IPS-NIHi11 (cell line): Measurements from ENCODE around the gene B4GAT1.
"Not testable (repeated sequence)": the region's sequence is repeated elsewhere in the genome, so short reads cannot be mapped to it uniquely, and the experiment has no call there.

Experiments
- DNase-seq: peaks from one replicate; pipeline ENCODE4 v3.0.0; 2012; ENCODE audit warnings: mixed read lengths, low spot score

B4GAT1 gene

DNA sequence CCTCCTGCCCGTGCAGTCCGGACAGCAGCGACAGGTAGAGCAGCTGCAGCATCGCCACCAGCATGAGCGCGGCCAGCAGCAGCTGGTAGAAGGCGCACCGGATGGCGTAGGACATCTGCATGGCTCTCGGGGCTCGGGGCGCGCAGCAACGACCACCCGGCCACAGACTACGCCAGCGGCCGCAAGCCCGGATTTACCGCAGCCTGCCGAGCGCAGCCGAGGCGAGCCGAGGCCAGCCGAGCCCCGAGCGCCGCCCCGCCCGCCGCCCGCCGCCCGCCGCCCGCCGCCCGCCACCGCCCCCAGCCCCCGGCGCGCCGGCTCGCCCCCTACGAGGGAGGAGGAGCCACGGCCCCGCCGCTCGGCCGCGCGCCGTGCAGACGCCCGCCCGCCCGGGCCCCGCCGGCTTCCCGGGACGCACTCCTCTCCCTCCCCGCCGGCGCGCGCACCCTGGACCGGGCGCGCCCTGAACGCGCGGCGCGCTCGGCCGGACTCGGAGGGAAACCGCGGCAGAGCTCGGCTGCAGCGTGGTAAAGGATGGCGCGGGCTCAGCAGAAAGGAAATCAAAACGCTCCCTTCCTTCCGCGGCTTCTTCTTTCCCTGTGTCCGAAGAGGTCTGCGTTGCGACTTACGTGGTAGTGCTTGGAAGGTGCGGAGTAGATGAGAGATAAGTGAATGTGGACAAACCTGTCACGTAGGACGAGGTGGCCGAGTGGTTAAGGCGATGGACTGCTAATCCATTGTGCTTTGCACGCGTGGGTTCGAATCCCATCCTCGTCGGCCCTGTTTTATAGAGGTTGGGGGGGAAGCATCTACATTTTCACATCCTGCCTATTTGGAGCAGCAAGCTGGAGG, at the start of gene B4GAT1:
TSS of gene B4GAT1 (minus strand) at position 205 of the 852 bp plus-strand sequence. CDS start at position 121, 84 bp downstream.
- peak; percentile 86 for DNase-seq

DNA sequence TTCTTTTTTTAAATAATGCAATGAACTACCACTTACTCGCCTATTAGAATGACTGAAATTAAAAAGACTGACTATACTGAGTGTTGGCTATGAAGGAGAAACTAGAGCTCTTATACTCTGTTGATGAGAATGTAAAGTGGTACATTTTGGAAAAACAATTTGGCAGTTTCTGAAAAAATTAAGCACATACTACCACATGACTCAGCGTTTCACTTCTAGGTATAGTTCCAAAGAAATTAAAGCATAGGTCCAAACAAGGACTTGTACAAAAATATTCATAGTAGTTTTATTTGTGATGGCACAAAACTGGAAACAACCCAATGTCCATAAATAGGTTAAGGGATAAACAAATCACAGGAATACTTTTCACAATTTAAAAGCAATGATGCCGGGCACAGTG, 46.5 kb upstream of the B4GAT1 start:
- DNase-seq: no peak

DNA sequence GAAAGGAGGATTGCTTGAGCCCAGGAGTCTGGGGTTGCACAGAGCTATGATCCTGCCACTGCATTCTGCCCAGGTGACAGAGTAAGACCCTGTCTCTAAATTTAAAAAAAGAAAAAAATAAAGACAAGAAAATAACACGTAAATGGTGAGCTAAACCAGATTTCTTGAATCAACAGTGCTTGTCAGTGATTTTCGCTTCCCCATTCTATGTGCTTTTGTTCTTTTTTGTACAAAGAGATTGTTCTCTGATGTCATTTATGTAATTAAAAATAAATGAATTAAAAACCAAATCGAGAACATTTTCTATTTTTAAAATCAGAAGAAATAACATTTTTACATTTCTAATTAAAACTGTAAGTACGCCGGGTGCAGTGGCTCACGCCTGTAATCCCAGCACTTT, 43.9 kb upstream of the B4GAT1 start:
- no peak for DNase-seq

- DNase-seq: peak; percentile 66
Measured at GRCh38 chr11:66388780-66389386, 41.5 kb upstream of the B4GAT1 start.

DNA sequence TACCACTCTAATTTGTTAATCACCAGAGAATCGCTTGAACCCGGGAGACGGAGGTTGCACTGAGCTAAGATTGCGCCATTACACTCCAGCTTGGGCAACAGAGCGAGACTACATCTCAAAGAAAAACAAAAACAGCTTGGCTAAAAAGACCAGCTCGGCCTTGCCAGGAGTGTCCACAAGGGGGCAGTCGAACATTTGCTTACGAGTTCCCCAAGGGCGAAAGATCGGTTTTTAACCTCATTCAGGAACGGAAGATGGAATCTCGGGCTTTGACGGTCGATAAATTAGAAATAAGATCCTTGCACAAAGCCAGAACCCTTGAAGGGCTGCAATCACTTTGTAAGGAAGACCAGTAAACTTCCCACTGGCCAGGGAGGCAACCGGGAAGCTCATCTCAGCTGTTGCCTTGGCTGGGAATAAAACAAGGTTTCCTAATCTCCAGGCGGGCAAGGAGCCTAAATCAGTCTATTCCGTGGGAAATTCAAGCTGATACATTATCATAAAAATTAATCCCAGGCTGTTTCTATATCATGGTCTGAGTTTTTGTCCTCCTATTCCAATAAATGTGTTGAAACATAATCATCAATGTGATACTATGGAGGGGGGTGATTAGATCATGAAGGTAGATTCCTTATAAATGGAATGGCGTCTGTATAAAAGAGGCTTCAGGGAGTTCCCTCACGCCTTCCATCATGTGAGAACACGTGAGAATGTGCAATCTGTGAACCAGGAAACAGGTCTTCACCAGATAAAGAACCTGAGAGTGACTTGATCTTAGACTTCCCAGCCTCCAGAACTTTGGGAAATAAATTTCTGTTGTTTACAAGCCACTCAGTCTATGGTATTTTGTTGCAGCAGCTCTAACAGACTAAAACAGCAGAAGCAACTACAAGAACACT, 39.0 kb upstream of the B4GAT1 start:
- peak; percentile 57 for DNase-seq

DNA sequence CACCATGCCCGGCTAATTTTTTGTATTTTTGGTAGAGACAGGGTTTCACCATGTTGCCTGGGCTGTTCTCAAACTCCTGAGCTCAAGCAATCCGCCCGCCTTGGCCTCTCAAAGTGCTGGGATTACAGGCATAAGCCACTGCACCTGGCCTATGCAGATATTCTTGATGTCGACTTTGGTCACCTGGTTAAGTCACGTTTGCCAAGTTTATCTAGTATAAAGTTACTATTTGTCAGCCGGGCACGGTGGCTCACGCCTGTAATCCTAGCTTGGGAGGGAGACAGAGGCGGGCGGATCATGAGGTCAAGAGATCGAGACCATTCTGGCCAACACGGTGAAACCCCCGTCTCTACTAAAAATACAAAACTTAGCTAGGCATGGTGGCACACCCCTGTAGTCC, 36.9 kb upstream of the B4GAT1 start:
- DNase-seq: not testable (repeated sequence)

GRCh38 chr11:66380264-66380663, 32.8 kb upstream of the B4GAT1 start:
- not testable (repeated sequence) for DNase-seq

DNA sequence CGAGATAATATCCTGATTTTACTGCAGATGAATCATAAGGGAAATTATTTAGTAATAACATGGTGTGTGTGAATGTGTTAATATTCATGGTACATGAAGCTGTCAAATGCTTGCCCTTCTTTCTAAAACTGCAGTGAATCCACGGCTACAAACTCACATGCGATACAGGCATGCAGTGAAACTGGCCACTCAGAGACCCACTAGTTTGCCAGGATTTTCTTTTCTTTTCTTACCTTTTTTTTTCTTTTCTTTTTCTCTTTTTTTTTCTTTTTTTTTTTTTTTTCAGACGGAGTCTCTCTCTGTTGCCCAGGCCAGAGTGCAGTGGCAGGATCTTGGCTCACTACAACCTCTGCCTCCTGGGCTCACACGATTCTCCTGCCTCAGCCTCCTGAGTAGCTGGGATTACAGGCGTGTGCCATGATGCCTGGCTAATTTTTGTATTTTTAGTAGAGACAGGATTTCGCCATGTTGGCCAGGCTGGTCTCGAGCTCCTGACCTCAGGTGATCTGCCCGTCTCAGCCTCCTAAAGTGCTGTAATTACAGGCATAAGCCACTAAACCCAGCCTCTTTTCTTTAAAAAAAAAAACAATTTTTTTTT, 26.4 kb upstream of the B4GAT1 start:
- DNase-seq: not testable (repeated sequence)

DNA sequence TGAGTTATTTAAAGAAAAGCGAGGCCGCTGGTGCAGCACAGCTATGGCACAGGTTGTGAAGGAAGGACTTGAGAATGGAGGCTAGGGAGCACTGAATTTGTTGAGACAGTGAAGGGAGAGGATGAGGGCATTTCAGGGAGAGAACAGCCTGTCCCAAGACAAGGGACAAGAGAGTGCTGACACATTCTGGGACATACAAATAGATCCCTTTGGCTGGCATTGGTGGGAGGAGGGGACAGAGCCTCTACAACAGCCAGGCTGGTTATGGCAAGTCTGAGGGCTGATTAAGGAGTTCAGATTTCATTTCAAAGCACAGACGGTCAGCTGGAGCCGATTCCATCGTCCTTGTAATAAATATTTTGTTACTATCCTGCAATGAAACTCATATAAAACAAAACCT, 25.8 kb upstream of the B4GAT1 start:
- no peak for DNase-seq

DNA sequence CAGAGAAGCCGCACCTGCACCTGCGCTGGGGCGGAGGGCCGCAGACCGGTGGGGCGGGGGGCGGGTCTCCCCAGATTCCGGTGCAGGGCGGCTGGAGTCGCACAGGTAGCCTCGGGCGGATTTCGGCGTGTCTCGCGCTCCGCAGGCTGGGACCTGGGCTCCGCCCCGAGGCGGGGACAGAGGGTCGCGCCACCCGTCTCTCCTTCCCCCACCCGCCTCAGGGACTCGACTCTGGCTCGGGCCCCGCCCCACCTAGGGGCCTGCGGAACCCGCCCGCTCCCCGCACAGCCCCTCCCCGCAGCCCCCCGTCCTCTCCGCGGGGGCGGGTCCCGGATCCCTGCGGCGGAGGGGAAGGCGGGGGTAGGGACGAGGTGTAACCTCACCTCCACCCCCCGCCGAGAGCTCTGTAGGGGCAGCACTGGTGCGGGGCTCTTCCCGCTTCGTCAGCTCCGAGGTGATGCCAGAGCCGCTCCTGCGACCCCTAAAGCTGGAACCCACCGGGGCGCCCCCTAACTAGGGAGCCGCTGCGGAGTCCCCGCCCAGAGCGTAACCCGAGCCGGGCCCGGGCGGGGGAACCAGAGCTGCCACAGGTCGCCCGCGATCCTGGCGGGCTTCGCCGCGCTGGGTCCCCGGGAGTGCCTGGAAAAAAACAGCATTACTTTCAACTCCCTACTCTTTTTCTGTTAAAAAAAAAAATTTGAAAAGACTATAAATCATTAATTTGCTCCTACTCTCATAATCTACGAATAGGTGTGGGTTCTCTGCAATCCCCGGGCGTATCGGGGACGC, 24.4 kb upstream of the B4GAT1 start, which contains the start of gene SLC29A2:
TSS of gene SLC29A2 (minus strand) at position 134 of the 789 bp plus-strand sequence. CDS start 169 bp downstream, outside the sequence.
- DNase-seq: peak; percentile 91

GRCh38 chr11:66369073-66369894, 21.9 kb upstream of the B4GAT1 start:
- no peak for DNase-seq

DNA sequence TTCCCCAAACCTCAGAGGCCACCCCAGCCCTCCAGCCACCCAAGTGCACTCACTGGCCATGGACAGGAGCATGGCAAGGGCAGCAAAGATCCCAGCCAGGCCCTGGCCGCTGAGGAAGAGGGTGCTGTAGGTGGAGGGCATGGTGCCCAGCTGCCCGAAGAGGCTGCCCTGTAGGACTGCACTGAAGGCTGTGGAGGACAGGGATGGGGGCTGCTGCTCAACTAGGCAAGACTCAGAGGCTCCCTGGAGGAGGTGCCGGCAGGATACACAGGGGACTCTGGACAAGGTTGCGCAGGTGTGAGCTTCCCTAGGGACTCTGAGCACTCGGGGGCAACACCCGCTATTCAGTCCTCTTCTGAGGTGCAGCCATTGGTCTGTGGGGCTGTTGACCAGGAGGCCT, 21.1 kb upstream of the B4GAT1 start:
- DNase-seq: no peak

DNA sequence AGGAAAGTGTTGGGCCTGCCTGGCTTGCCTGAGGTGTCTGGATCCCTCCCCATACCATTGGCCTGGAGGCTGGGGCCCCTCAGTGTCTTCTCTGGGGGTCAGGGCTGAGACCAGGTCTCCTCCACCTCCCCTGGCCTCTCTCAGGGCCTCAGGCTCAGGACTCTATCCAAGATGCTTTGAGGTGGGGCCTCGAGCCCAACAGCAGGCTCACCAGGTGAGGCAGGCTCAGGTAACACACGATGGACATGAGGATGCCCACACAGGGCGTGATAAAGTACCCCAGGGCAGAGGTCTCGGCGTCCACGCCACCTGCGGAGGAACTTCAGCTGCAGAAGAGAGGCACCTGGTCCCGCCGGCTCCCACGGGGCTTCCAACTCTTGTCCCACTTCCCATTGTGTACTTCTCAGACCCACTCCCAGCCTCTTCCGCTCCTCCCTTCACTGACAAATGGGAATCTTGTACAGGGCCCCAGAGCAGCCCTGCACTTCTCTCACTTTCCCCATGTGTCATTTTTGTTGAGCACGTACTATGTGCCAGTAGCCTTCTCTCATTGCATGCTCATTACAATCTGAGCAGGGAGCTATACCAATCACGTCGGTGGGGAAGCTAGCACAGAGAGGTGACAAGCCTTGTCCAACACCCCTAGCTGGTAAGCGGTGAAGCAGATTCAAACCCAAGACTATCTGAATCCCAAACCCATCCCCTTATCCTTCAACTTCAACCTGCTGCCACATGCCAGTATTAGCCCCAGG, 20.3 kb upstream of the B4GAT1 start:
- DNase-seq: no peak

DNA sequence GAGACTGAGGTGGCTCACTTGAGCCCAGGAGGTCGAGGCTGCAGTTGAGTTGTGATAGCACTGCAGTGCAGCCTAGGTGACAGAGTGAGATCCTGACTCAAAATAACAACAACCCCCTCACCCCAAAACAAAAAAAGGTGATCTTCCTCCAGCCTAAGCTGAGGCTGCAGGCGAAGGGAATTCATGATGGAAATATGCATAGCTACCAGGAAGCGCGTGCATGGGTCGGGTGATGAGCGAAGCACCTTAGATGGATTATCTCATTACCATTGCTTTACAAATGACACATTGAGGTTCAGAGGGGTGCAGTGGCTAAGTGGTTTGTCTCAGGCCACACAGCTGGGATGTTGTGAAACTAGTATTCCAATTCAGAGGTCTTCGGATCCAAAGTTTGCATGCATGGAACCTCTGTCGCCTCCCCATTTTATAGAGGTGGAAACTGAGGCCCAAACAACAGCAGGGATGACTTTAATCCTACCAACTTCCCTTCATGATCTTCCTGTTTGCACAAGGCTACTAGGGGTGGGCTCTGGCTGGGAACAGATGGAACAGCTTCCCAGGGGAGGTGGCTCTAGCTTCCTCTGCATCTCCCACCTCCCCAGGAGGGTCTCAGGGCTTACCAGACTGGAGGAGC, 19.5 kb upstream of the B4GAT1 start:
- no peak for DNase-seq

DNA sequence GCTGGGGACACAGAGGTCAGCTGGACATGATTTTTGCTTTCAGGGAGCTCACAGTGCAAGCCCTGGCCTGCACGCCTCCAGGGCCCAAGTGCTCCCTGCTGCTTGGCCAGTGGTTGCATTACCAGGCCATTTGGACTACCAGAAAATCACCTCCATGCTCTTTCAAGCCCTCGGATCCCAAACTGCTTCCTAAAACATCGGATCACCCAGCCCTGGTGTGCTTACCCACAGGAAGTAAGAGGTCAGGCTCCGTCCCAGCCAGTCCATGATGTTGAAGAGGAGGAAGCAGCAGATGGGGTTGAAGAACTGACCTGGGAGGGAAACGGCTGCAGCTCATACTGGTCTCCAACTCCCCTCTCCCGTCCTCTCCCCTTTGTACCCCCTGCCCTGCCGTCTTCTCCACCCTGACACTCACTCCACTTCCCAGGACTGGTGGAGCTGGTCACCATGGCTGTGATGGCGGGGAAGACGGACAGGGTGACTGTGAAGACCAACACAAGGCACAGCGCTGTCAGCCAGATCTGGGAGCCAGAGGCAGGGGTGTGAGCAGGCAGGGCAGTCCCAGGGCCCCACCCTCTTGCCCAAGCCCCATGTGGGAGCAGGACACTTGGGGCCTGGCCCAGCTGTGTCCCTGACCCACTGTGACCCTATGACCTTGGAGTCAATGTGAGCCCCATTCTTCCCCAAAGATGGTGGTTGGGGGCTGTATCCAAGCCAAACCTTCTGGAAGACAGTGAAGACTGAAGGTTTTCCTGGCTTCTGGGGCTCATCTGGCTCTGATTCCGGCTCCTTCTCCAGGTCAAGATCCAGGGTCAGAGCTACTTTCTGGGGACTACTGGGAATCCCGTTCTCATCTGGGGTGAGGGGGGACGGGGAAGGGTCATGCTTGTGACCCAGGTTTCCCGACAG, 18.5 kb upstream of the B4GAT1 start:
- no peak for DNase-seq

DNA sequence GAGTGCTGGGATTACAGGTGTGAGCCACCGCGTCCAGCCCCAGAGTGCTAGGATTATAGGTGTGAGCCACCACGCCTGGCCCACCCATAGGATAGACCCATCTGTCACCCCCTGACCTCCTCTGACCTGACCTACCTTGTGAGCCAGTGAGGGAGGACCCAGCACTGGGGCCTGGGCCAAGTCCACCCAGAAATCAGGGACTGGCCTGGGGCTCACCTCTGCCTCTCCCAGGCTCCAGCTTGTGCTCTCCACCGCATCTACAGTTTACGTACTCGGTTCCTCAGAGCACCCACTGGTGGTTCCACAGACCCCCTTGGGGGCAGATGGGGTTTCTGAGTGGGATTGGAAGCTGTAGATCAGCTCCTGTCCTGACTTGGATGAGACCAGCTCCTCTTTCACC, 17.7 kb upstream of the B4GAT1 start:
- DNase-seq: no peak

GRCh38 chr11:66363805-66364535, 16.5 kb upstream of the B4GAT1 start:
- DNase-seq: peak; percentile 91
